GM18868 (cell line): ENCODE measurements around the gene CTSL.

Experiments used
- ATAC-seq: cut with Tn5 transposase; IDR thresholded peaks from one replicate; pipeline ENCODE4 v1.9.1; 2021; ENCODE audit warnings: mild to moderate bottlenecking, moderate library complexity; ENCODE audit not compliant: unreplicated experiment

CTSL gene

DNA sequence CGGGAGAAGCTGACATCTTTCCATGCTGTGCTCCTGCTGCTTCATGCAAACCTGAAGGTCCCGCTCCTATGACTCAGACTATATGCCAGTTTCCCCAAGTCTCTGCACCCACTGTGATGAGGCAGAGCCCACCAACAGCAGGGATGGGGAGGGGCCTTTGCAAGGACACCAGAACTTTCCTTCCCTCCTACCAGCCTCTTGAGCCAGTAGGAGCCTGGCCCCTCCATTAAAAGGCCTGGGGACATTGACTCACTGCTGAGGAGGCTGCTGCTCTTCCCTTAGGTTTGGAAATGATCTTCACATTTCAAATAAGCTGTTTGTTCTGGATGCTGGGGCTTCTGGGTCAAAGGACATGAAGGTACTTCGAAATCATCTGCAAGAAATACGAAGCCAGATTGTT, 26.1 kb upstream of the CTSL start:
- no peak for ATAC-seq

DNA sequence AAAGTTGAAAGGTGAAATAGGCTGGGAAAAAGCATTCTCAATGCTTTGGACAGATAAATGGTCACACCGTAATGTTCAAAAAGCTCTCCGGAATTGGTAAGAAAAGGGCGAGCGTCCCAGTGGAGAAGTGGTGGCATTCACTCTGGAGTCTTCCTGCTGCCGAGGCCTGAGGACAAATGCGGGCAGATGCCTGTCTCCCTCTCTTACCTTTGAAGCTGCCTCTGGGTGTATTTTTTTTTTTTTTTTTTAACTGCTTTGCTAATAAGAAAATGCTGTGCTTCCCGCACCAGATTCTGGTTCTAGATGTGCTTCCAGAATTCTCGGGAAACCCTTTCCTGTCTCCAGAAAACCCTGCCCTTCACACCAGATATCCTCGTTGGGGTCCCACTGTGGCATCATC, 24.4 kb upstream of the CTSL start:
- ATAC-seq, result no peak

DNA sequence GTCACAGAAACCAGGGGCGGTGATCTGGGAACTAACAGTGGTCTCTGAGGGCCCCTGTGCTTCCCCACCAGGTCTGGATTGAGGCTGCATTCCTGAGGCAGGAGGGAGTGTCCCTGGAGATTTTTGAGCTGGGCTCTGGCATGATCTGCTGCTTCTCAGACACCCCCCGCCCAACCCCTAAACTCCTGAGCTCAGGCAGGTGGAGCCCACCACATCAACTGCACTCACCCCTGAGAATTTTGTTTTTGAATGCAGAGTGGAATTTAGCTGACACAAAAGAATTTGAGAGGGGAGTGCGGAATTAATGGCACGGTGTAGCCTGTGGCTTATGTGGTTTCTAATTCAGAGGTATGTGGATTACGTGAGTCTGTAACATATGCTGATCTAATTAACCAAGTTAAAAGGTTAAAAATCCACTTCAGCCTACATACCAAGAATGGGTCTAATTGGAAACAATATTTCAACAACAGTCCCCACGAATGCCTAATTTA, 23.9 kb upstream of the CTSL start:
- ATAC-seq, result no peak

DNA sequence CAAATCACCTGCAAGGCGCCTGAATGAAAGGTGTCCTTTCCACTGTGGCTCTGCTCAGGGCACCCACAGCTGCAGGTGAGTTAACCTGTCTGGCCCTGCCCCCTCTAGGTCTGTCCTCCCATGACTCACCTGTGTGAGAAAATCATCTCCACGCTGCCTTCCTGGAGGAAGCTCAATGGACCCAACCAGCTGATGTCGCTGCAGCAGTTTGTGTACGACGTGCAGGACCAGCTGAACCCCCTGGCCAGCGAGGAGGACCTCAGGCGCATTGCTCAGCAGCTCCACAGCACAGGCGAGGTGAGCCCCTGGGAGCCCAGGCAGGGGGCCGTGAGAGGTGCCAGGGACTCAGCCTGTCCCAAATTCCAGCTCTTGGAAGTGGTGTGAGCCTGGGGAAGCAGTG, 23.0 kb upstream of the CTSL start:
- ATAC-seq, result no peak

DNA sequence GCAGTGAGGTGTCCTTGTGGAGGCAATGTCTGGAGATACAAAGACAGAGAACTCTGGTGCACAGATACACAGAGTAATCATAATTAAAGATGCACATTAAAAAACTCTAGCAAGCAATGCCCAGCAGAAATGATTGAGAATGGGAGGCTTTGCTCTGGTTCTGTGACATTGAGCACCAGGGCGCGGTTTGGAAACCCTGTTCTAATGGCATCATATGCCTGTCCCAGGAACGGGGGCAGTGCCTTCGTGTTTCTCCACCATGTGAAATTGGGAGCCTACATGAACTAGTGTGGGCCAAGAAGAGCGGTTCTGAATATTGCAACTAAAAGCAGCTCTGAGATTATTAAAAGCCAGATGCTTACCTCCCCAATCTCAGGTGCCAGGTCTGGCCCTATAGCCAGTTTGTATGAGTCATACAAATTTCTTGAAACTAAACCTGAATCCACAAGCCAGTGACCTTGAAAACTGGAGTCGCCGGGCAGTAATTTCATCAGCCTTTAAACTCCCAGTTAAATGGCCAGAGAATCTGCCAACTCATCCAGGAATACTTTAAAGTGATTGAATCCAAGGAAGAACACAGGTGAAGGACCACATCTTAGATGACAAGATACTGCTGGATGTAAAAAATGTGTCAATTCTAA, 22.2 kb upstream of the CTSL start:
- no peak for ATAC-seq

DNA sequence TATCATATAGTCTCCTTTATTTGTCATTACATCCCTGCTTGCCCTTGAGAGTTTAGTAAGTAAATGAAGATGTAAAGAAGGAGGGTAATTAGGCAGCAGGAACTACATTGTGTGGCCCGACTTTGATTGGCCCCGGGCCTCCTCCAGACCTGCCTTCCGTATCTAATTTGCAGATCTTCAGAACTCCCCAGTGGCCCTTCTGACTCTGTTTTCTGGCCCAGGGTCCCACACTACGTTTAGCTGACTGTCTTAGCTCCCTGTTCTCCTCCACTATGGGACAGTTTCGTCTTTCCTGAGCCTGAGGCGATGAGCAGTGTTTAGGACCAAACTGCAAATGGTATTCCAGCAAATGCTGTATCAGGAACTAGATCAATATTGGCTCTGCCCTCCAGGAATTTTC, 21.6 kb upstream of the CTSL start:
- no peak for ATAC-seq

DNA sequence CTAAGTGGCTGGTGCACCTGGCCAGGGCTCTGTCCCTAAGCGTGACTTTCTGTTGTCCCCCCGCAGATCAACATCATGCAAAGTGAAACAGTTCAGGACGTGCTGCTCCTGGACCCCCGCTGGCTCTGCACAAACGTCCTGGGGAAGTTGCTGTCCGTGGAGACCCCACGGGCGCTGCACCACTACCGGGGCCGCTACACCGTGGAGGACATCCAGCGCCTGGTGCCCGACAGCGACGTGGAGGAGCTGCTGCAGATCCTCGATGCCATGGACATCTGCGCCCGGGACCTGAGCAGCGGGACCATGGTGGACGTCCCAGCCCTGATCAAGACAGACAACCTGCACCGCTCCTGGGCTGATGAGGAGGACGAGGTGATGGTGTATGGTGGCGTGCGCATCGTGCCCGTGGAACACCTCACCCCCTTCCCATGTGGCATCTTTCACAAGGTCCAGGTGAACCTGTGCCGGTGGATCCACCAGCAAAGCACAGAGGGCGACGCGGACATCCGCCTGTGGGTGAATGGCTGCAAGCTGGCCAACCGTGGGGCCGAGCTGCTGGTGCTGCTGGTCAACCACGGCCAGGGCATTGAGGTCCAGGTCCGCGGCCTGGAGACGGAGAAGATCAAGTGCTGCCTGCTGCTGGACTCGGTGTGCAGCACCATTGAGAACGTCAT, 19.7 kb upstream of the CTSL start:
- ATAC-seq, result no peak

DNA sequence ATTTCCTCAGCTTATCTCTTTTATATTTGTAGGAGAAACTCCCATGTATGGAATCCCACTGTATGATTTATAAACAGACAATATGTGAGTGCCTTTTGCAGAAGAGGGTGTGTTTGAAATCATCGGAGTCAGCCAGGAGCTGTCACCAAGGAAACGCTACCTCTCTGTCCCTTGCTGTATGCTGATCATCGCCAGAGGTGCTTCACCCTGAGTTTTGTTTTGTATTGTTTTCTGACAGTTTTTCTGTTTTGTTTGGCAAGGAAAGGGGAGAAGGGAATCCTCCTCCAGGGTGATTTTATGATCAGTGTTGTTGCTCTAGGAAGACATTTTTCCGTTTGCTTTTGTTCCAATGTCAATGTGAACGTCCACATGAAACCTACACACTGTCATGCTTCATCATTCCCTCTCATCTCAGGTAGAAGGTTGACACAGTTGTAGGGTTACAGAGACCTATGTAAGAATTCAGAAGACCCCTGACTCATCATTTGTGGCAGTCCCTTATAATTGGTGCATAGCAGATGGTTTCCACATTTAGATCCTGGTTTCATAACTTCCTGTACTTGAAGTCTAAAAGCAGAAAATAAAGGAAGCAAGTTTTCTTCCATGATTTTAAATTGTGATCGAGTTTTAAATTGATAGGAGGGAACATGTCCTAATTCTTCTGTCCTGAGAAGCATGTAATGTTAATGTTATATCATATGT, 18.0 kb upstream of the CTSL start:
- no peak for ATAC-seq

DNA sequence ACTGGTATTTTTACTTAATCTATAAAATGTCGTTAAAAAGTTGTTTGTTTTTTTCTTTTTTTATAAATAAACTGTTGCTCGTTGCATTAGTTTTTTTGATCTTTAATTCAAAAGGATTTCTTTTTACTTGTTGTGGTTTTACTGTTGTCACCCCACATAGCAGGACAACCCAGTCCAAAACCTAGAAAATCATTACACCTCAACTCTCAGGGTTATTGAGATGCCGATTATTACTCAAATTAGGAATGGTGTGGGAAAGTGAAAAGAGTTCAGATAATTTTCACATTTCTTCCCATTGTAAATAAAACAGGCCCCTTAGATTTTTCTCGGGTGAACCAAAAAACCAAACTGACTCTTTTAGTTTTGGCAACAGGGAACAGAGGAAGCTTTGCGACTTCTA, 17.4 kb upstream of the CTSL start:
- ATAC-seq, result no peak

DNA sequence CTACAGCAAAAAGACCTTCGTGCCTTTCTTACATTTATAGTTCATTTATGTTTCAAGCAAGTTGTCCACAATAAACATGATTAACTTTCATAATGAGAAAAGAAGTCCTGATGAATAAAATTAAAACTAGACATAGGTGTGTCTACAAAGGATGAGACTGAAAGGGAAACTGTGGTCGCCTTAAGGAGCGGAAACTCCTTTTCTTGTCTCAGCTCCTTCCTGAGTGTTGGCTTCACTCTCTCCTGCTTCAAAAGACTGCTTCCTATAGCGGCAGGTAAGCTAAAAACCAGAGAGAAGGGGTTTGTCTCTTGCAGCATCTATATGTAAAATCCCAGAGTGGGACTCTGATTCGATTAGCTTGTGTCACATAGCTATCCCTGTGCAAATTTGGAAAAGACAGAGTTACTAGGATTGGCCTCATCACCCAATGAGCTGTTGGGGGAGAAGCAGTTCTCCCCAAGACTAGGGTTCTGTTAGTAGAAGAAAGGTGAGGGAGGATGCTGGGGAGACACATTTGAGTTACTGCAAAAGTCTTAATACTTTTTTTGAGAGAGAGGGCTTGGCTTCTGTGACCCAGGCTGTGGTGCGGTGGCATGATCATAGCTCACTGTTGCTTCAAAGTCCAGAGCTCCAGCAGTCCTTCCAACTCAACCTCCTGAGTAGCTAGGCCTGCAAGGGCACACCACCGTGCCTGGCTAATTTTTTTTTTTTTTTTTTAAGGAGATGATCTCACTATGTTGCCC, 16.8 kb upstream of the CTSL start:
- no peak for ATAC-seq

DNA sequence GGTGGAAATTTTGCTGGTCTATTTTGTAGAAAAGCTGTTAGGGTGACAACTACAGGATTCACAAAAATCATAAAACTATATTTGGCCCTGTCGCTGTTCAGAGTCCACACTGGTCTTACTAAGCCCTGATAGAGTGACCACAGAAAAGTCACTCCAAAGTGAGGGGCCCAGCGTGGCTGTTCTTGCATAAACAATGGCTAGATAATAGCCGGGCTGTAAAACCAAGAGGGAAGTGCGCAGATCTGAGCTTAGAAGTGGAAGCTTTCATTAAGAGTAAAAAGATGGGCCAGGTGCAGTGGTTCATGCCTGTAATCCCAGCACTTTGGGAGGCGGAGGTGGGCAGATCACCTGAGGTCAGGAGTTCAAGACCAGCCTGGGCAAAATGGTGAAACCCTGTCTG, 15.5 kb upstream of the CTSL start:
- no peak for ATAC-seq

DNA sequence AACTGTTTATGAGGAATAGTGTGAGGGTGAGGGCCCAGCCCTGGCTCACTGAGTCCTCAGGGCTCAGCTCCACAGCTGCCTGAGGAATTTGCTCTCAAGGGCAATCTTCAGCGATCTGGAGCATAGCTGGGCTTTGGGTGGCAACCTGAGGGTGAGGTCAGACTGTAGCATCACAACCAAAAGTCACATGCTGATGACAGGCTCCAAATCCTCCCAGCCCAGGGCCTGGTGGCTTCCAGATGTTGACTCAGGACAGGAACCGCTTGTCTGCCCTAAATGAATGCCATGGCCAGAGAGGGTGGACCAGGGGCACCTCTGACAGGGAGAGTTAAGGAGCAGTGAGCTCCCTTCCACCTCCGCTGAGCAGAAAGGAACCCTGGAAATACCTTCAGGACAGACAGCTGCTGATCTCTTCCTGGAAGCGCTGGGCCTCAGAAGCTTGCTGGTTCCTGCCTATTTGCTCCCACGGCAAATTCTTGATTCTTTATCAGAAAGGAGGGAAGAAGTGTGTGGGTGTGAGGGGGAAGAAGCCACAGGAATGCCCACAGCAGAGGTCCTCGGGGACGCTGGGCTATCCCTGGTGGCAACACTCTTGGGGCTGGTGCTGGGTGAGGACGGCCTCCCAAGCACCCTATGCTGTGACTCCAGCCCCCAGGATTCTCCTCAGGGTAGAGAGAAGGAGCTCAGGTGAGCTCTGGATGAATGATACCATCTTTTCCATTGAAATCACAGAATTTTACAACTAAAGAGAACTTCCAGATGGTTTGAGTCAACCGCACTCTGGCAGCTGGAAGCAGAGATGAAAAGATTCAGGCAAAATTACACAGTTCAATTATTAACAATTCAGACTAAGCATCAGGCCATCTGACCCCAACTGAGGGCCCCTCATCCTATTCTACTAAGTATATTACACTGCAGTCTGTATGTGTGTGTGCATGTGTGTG, 13.8 kb upstream of the CTSL start:
- ATAC-seq, result no peak

DNA sequence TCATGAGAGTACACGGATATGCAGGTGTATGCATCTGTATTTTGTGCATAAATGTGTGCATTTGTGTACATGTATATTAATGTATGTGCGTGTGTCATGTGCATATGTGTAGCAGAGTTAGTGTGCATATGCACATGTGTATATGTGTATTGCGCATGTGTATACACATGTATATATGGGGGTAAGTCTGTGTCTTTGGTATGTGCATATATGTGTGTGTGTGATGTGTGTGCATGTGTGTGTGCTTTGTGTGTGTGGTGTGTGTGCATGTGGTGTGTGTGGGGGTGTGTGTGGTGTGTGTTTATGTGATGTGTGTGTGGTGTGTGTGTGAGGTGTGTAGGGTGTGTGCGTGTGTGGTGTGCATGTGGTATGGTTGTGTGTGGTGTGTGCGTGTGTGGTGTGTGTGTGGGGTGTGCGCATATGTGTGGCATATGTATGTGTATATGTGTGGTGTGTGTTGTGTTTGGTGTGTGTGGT, 13.1 kb upstream of the CTSL start:
- ATAC-seq, result no peak

DNA sequence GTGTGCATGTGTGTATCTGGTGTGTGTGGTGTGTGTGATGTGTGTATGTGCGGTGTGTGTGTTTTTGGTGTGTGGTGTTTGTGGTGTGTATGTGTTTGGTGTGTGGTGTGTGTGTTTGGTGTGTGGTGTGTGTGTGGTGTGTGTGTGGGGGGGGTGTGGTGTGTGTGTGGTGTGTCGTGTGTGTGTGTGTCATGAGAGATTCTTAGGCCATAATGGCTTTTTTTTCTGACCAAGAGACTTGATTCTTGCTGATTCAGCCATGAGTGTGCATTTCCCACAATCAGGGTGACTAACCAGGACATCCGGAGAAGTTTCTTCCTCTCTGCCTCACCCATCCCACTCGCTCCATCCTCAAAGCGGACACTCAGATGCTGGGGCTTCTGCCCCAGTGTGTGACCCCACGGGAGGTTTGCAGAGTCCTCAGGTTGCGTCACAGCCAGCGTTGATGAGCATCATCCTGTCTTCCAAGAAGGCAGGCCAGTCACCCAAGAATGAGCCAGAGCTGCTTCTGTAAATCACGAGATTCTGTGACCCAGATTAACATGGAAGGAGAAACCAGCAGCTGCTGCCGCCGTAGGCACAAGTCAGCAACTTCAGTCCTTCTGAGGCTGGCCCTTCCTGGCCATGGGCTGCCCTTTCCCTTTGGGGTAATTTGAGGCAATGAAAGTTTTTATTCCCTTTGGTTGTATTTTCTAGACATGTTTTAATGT, 12.5 kb upstream of the CTSL start:
- ATAC-seq, result no peak

DNA sequence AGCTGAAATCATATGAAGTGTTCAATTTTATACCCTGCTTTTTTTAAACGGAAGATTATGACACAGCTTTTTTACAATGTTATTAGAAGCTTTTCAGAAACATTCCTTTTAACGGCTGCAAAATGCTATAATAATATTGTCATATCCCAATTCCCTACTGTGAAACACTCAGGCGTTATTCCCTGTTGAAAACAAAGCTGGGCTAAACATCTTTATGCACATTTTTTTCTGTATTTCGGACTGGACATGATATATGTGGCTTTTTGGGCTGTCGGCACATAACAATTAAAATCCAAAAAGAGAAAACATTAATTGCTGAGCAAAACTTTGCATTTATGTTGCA, 12.0 kb upstream of the CTSL start:
- ATAC-seq, result no peak

DNA sequence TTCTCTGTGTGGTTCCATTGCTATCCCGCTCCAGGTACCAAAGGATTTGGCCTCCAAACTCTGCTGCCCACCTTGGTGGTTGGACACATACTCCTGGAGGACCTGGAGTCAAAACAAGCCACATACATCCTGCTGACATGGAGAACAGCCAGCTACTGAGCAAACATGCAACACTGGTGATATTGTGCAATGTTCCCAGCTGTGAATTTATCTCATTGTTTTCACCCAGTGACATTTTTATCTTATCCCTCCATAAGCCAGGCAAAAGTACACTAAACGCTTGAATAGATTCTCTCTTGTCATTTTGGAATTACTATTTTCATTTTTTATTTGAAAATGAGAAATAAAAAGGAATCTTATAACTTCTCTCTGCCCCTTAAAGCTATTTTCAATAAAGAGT, 11.1 kb upstream of the CTSL start:
- no peak for ATAC-seq

DNA sequence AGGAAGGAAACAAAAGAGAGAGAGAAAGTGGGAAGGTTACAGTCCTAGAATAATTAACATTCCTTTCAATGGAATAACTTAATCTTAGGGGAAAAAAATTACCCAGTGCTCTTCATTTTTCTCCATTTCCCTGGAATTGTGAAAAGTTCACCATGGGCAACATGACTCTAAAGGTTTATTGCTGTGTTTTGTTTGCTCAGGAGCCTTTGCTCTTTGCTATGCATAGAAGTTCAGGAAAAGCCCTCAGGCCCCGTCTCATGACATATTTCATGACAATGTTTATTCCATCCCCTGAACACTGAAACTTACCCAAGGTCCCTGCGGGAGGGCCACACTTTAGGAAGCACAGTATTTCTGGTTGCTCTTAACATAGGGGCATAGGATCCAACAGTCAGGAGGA, 9.8 kb upstream of the CTSL start:
- no peak for ATAC-seq

DNA sequence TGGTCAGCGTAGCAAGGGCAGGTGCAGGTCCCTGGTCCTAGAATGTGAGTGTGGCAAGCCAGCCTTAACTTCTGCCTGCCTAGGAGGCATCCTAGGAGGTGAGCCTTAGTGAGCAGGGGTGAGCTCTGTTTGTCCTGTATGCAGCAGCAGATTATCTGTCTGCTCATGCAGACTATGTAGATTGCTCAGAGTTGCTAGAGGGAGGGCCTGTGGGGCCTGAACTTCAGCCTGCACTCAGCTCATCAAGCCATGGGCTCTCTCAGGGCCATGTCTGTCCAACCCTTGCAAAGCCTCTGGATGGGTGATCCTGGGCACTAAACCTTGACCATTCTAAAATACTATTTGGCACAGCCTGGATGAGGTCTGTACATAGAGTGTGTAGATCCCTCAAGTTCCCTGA, 8.5 kb upstream of the CTSL start:
- no peak for ATAC-seq

DNA sequence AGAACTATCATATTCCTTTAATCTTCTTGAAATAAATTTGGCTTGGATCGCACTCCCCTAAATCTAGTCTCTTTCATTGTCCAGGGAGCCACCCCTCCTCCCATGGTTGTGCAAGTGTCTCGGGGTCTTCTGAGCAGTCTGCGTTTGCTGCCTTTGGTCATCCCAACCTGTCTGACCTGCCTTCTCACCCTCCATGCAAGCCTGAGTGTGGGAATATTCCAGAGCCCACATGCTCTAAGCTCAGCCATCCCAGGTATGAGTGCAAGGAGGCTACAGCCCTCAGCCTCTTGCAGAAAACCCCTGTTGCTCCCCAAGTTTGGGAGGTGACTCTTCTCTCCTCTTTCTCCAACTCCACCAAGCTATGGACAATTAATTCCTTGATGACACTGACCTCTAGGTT, 7.7 kb upstream of the CTSL start:
- no peak for ATAC-seq
